Thyroid gland (tissue), 4 donors: ENCODE results near the gene KRT86. TPM values are rescaled to one million over a fixed set of nuclear protein-coding genes. Genes with fewer than 3 reads are reported as not detected.
A peak's percentile ranks its signal among the peaks of the same experiment; 100 is the strongest.

Source experiments
- DNase-seq, 2 donors: peaks; one replicate each; pipeline ENCODE4 v3.0.0-alpha.2; 2019
- H3K27ac ChIP-seq, 3 donors: fragments of 200-600 bp; sonication (generic); 1 replicate in 2 of 3; 2 replicates in 1 of 3; pipeline ENCODE4 v1.5.1; 2016 to 2019; ENCODE audit warnings: mild to moderate bottlenecking in 1 of 3, moderate library complexity in 1 of 3
- H3K27me3 ChIP-seq: fragments of 200-600 bp; sonication (generic); one replicate; pipeline ENCODE4 v1.5.1; 2019
- H3K36me3 ChIP-seq, 2 donors: fragments of 200-600 bp; sonication (generic); one replicate each; pipeline ENCODE4 v1.5.1; 2016 to 2019
- H3K4me1 ChIP-seq, 2 donors: fragments of 200-600 bp; sonication (generic); one replicate each; pipeline ENCODE4 v1.5.1; 2017 to 2019
- H3K4me3 ChIP-seq, 3 donors: fragments of 200-600 bp; sonication (generic); replicated peaks in 1 of 3; 1 replicate in 2 of 3; 2 replicates in 1 of 3; pipeline ENCODE4 v1.5.1; 2016; ENCODE audit warnings: mild to moderate bottlenecking in 1 of 3
- H3K9me3 ChIP-seq: fragments of 200-600 bp; sonication (generic); one replicate; pipeline ENCODE4 v1.5.1; 2017
- CTCF ChIP-seq, 6 experiments: fragments of 200-600 bp in 3 of 6; fragments of 450-650 bp in 3 of 6; sonication (generic) in 3 of 6; IDR thresholded peaks; one replicate each; pipeline ENCODE4 v1.5.1; 2016 to 2019; ENCODE audit warnings: antibody characterized with exemption in 6 of 6, mild to moderate bottlenecking in 2 of 6, inconsistent platforms in 1 of 6, moderate library complexity in 1 of 6
- POLR2A ChIP-seq, 2 donors: fragments of 450-650 bp; IDR thresholded peaks; one replicate each; pipeline ENCODE4 v1.6.1; 2017; ENCODE audit warnings: antibody characterized with exemption in 2 of 2, mild to moderate bottlenecking in 2 of 2, moderate library complexity in 1 of 2
- WGBS, 2 donors: methylation state at CpG; one replicate each; pipeline ENCODE4 v1.1.5; 2017; 5-methylcytosine and 5-hydroxymethylcytosine counted together
- intact Hi-C: fragments of 100-400 bp; cut with DNase I; formaldehyde crosslinking; loops from one replicate; pipeline ENCODE4 v1.15.1; 2023
- total RNA-seq, 4 donors: library from RNA; depleted of rRNA; stranded (reverse); fragments of >200 nt; gene quantifications; one replicate each; pipeline ENCODE4 v1.2.3, GENCODE V29; 2016

The KRT86 gene
- total RNA-seq, 4 donors from 2014 or later = 0.13 to 1.1 (median 0.42) TPM

GRCh38 chr12:52245962-52246569 lies 28.4 kb upstream of the KRT86 start:
- intact Hi-C loops = no loop called here
- TF ChIP-seq POLR2A (IDR thresholded peaks at IDR 0.05) (no peak), CTCF (IDR thresholded peaks at IDR 0.05) (no peak)
- Histone ChIP-seq H3K27ac (peak overlapping the region; percentile 94 to 100 (median 99)), H3K27me3 (no peaks in the 10 kb centered on the region), H3K4me3 (no peak overlapping the region), H3K9me3 (no peaks in the 10 kb centered on the region), H3K4me1 (peaks cover 81 to 91% of the 10 kb centered on the region in 2 donors), H3K36me3 (peaks cover 0 to 3% of the 10 kb centered on the region in 2 donors)
- no peak for DNase-seq
- 64 to 82% methylated on average over 7 of the region's 7 CpGs for WGBS, 2 donors

DNA sequence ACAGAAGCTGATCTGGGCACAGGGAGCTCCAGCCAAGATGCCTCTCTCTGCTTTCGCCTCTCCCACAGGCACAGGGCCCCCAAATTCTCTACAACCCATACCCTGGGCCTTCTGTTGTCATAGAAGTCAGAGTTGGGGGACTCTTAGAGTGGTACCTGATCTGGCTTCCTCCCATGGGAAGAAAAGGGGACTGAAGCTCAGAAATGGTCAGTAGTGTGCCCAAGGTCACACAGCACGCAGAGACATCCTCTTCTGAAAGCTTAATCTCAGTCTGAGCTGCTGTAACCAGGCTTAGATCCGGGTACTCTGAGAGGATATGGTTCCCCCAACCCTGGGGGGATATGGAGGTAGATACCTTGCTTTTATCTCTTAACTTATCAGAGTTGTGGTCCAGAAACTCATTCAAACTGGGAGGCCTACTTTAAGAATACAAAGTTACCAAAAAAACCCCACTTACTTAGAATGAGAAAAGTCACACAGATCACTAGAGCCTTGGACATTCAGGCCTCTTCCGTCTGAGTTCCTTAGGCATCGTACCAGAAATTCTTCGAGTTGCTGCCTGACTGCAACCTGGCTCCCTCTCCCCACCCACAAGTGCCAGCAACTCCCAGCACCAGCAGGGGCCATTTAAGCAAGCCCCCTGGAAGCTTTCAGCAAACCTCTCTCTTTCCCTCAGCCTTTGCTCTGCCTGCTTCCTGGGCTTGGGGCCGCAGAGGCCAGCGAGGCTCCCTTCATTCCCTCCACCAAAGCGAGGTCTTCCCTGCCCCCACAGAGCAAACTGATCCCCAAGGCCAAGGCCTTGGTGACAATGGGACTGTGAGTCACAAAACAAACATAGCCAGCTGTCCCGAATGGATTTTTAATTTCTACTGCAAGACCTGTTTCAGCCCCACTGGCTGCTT lies 27.5 kb upstream of the KRT86 start:
- whole genome bisulfite sequencing, 2 donors = 47 to 50% methylated on average over 10 of the region's 10 CpGs
- Histone ChIP-seq H3K9me3 (no peaks in the 10 kb centered on the region), H3K4me1 (peaks cover 76 to 82% of the 10 kb centered on the region in 2 donors), H3K4me3 (no peak overlapping the region), H3K36me3 (no peaks in the 10 kb centered on the region), H3K27me3 (no peaks in the 10 kb centered on the region), H3K27ac (peak overlapping the region; percentile 94 to 100 (median 99))
- DNase-seq = peak; percentile 56 to 59
- TF ChIP-seq CTCF (IDR thresholded peaks at IDR 0.05) (no peak), POLR2A (IDR thresholded peaks at IDR 0.05) (no peak)
- intact Hi-C loops = no loop called here

DNA sequence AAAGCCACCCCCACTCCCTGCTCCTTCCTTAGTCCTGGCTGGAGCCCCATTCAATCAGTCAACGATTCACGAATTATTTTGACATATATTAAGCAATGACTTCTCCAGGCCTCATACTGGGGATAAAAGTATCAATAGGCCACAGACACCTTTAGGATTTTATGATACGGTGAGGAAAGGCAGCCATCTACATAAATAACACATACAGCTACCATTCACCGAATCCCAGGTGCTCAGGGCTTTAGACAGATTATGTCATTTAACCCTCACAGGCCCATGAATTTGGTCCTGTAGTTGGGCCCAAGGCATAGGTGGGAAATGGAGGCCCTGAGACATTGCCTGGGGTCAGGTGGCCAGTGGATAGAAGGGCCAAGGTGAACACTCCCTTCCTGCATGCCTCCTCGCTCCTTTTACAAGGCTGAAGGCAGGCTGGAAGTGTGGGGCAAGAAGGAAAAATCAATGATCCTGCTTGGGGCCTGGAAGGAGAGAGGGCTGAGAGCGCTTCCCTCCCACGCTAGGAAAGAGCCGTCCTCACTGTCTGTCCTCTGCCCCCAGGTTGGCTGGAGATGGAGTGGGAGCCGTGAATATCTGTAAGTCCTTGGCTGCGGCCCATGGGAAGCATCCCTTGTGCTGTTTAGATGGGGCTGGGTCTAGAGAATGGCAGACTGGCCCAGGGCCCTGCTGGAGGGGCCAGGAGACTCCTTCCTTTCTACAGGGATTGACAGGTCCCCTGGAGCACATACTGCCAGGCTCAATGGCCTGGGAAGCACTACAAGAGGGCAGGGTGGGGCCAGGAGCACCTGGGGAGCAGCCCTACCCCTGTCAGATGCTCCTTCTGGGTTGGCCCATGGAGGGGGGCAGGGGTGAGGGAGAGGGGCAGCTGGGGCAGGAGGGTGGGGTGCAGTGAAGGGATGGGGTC lies 26.6 kb upstream of the KRT86 start:
- Histone ChIP-seq H3K9me3 (no peaks in the 10 kb centered on the region), H3K4me1 (peaks cover 67 to 72% of the 10 kb centered on the region in 2 donors), H3K4me3 (no peak overlapping the region), H3K27ac (peak overlapping the region; percentile 94 to 100 (median 99)), H3K36me3 (no peaks in the 10 kb centered on the region), H3K27me3 (no peaks in the 10 kb centered on the region)
- TF ChIP-seq CTCF (IDR thresholded peaks at IDR 0.05) (no peak), POLR2A (IDR thresholded peaks at IDR 0.05) (no peak)
- WGBS, 2 donors = 78 to 85% methylated on average over 10 of the region's 10 CpGs
- intact Hi-C loops = no loop called here
- DNase-seq = peak; percentile 37 to 49

GRCh38 chr12:52248541-52249461 lies 25.6 kb upstream of the KRT86 start:
- WGBS, 2 donors = 63 to 83% methylated on average over 13 to 16 of the region's 18 CpGs
- Histone ChIP-seq H3K9me3 (no peaks in the 10 kb centered on the region), H3K27ac (peak overlapping the region; percentile 94 to 100 (median 99)), H3K4me1 (peaks cover 58 to 63% of the 10 kb centered on the region in 2 donors), H3K4me3 (no peak overlapping the region), H3K27me3 (no peaks in the 10 kb centered on the region), H3K36me3 (no peaks in the 10 kb centered on the region)
- DNase-seq = peak; percentile 98 to 99
- intact Hi-C loops = no loop called here
- TF ChIP-seq POLR2A (IDR thresholded peaks at IDR 0.05) (peak in 1 of 2 donors; percentile 74), CTCF (IDR thresholded peaks at IDR 0.05) (no peak)
